ENCODE results near the gene GALNT1. TPM values are rescaled to one million over a fixed set of nuclear protein-coding genes. Genes with fewer than 3 reads are reported as not detected.
A peak's percentile ranks its signal among the peaks of the same experiment; 100 is the strongest.

Gene GALNT1
- total and polyA plus RNA-seq, 10 of the 15 experiments (the other 5 are each of a cell fraction or from before 2014, with no cell fraction given), result 8.0 to 53.7 (median 29.9) TPM

- no peak for TF ChIP-seq PRDM15 (CRISPR knock-in tag; IDR thresholded peaks at IDR 0.05)
- no peak for TF ChIP-seq CUX1 (IDR thresholded peaks at IDR 0.05; ENCODE audit: insufficient replicate concordance, low read depth, low read length)
- TF ChIP-seq HCFC1 (IDR thresholded peaks at IDR 0.05; ENCODE audit: low read length), result no peak
- TF ChIP-seq POLR2A (IDR thresholded peaks at IDR 0.05; ENCODE audit: low read depth, low read length), result peak; percentile 27; the same call in 1 of the 2 replicates
- TF ChIP-seq SIX5 (IDR thresholded peaks at IDR 0.05; ENCODE audit: low read depth, low read length, severe bottlenecking), result no peak
- TF ChIP-seq, protein P1, sequence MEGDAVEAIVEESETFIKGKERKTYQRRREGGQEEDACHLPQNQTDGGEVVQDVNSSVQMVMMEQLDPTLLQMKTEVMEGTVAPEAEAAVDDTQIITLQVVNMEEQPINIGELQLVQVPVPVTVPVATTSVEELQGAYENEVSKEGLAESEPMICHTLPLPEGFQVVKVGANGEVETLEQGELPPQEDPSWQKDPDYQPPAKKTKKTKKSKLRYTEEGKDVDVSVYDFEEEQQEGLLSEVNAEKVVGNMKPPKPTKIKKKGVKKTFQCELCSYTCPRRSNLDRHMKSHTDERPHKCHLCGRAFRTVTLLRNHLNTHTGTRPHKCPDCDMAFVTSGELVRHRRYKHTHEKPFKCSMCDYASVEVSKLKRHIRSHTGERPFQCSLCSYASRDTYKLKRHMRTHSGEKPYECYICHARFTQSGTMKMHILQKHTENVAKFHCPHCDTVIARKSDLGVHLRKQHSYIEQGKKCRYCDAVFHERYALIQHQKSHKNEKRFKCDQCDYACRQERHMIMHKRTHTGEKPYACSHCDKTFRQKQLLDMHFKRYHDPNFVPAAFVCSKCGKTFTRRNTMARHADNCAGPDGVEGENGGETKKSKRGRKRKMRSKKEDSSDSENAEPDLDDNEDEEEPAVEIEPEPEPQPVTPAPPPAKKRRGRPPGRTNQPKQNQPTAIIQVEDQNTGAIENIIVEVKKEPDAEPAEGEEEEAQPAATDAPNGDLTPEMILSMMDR (IDR thresholded peaks at IDR 0.05 in 2 of 3, conservative IDR thresholded peaks at IDR 0.05 in 1 of 3; ENCODE audit: control insufficient read depth in 2 of 3, extremely low read depth in 1 of 3, insufficient read depth in 1 of 3, low read depth in 3 of 3, low read length in 3 of 3), result no peak
- TF ChIP-seq, protein P2, sequence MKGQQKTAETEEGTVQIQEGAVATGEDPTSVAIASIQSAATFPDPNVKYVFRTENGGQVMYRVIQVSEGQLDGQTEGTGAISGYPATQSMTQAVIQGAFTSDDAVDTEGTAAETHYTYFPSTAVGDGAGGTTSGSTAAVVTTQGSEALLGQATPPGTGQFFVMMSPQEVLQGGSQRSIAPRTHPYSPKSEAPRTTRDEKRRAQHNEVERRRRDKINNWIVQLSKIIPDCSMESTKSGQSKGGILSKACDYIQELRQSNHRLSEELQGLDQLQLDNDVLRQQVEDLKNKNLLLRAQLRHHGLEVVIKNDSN (IDR thresholded peaks at IDR 0.05; ENCODE audit: borderline replicate concordance, extremely low read length, insufficient read depth, low read depth, low read length), result no peak
- TF ChIP-seq ETV6 (conservative IDR thresholded peaks at IDR 0.05 in 1 of 2, IDR thresholded peaks at IDR 0.05 in 1 of 2; ENCODE audit: borderline replicate concordance in 1 of 2, low read depth in 1 of 2), result no peak
- TF ChIP-seq MXI1 (IDR thresholded peaks at IDR 0.05; ENCODE audit: low read depth, low read length), result no peak
- TF ChIP-seq CEBPB (IDR thresholded peaks at IDR 0.05; ENCODE audit: borderline replicate concordance in 1 of 2, low read depth in 2 of 2, low read length in 2 of 2), result no peak
- no peak for TF ChIP-seq IRF4 (IDR thresholded peaks at IDR 0.05; ENCODE audit: low read depth, low read length)
- no peak for TF ChIP-seq BACH1 (IDR thresholded peaks at IDR 0.05; ENCODE audit: borderline replicate concordance)
- TF ChIP-seq TCF3 (IDR thresholded peaks at IDR 0.05; ENCODE audit: borderline replicate concordance, insufficient read depth, low read depth, low read length), result no peak
- no peak for TF ChIP-seq SP1 (IDR thresholded peaks at IDR 0.05; ENCODE audit: low read depth, low read length)
- no peak for TF ChIP-seq WRNIP1 (IDR thresholded peaks at IDR 0.05; ENCODE audit: borderline replicate concordance, low read depth, low read length)
- TF ChIP-seq NFXL1 (IDR thresholded peaks at IDR 0.05; ENCODE audit: borderline replicate concordance), result no peak
These were observed 530 bp downstream of the GALNT1 start (continued) for GRCh38 chr18:35581898-35582641.
